ENCODE measurements around the gene SIGMAR1.

SIGMAR1 gene

DNA sequence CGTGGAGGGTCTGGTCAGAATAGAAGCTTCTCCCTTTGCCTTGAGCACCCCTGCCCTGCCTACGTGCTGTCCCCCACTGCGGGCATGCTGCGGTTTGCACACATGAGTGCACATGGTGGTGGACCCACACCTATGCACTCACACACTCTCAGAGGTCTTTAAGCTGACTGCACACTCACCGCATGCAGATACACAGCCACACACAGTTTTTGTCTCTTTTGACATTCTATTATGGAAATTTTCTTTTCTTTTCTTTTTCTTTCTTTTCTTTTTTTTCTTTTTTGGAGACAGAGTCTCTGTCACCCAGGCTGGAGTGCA, 8.1 kb downstream of the SIGMAR1 start:
- DNase-seq: no peak

DNA sequence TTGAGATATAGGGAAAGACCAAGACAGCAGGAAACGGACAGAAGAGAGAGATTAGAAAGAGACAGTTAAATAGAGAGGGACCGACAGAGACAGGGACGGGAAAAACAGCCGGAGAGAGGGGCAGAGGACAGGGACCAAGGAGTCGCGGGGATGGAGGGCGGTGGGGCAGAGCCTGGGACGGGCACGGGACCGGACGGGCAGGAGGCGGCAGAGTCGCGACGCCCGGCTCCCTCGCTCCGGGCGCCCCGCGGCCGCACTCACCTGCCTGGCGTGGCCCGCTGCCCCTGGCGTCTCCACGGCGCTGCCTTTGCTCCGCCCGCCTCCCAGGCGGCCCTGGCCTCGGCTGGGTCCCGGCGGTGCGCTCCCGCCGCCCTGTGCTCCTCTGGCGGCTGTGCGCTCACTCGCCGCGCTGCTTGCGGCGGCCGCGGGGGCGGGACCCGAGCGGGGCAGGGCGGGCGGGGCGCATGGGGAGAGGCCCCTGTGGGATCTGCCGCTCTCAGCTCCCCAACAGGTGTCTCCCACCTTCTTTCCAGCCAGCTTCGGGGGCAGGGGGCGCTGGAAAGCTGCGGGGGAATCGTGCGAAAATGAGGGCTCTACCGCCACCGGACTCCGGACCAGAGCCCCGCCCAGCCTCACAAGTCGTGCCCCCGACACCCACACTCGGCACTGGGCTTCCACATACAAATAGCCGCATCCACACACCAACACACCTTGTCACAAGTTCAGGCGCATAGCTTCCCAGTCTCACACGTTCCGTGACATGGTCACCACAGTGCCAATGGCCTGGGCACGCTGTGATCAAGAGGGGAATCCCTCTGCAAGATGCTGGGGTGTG, 8.7 kb downstream of the SIGMAR1 start, which contains the start of gene ARID3C:
ARID3C (minus strand) TSS at position 411 of the 835 bp plus-strand sequence. CDS start 1,052 bp downstream, outside the sequence.
- peak; percentile 19 for DNase-seq

DNA sequence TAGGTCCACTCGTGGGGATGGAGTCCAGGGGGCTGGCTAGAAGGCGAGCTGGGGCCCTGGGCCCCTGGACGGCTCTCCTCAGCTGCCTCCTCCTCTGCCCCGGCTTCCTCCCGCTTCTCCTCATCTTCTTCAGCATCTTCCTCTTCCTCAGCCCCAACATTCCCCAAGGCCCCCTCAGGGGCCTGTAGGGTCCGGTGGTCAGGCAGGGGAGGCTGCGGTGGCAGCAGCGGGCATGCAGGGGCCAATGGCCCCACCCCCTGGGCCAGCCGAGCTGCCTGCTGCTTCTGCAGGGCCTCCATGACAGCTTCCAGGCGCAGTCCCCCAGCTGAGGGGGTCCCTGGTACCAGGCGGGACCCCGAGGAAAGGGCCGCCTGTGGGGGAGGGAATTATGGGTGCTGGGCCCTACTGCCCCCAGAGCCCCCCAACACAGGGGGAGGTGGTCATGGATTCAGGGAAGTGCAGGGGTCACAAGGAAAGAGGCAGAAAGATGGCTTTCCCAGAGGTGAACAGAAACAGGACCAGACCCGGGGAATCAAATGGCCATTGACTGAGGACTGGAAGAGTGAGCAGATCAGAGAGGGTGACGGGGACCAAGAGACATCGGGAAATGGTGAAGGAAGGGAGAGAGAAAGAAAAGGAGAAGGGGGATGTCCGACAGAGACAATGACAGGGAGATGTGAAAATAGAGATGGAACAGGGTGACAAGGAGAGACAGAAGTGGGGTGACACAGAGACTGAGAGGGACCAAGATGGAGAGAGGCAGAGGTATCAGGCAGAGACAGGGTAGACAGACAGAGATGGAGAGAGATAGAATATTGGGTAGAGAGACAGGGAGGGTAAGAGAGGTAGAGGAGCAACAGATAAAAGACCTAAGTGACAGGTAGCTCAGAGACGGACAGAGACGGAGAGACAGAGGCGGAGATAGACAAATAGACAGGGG, 9.6 kb downstream of the SIGMAR1 start:
- DNase-seq: no peak

DNA sequence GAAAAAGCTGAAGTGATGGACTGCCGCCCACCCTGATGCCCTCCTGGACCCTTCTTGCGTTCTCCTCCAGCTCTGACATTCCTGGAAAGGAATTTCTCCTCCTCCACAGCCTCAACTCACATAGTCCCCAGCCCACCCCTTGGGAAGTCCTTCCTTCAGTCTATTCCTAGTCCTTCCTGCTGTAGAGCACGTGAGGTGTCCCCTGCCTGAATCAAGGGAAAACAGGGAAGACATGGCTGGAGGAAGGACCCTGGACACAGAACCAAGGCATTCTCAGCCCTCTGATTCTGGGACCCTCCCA, 12.5 kb downstream of the SIGMAR1 start:
- DNase-seq: no peak

- no peak for DNase-seq
These were observed 13.0 kb downstream of the SIGMAR1 start for GRCh38 chr9:34624475-34625185.

- peak; percentile 7 for DNase-seq
These were observed 14.0 kb downstream of the SIGMAR1 start for GRCh38 chr9:34623374-34624235.

DNA sequence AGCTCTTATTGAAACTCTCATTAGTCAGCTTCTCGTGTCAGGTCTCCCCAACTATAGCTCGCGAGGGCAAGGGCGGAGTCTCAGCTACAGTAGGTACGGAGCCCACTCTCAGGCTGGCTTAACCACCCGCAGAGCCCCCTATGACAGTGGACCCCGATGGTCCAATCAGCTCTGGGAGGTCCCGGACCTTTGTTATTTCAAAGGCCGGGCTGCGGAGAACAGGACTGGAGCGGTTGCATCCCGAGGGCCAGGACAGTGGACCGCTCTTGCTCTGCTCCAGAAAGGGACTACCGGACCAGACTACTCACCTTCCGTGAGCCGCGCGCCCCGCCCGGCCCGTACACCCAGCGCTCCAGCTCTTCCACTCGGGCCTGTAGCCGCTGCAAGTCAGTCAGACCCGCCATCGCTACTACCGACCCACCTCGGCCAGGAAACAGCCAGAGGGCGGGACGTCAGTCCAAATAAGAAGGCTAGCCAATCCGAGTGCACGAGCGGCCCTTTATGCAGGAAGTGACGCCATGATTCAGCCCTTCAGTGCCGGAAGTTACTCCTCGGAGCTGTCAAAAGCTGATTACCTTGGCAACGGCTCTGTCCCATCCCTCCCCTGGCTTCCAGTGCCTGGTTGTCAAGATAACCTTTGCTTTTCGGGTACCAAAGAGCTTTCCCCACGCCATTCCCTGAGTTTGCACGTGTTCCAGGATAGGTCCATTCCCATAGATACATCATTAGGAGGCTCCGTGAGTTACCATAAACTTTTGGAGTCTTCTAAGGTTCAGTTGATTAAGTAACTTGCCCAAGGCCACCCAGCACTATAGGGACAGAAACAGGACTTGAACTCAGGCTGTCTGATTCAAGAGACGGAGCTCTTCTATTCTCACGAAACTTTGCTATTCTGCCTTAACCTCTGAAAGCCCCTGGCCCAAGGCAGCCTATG, 17.3 kb downstream of the SIGMAR1 start, which contains the start of gene DCTN3:
DCTN3 (minus strand) TSS at position 435 of the 934 bp plus-strand sequence; CDS start at position 404, 31 bp downstream.
- DNase-seq: peak; percentile 95

- DNase-seq: no peak
These were observed 22.5 kb downstream of the SIGMAR1 start for GRCh38 chr9:34615132-34615531.

DNA sequence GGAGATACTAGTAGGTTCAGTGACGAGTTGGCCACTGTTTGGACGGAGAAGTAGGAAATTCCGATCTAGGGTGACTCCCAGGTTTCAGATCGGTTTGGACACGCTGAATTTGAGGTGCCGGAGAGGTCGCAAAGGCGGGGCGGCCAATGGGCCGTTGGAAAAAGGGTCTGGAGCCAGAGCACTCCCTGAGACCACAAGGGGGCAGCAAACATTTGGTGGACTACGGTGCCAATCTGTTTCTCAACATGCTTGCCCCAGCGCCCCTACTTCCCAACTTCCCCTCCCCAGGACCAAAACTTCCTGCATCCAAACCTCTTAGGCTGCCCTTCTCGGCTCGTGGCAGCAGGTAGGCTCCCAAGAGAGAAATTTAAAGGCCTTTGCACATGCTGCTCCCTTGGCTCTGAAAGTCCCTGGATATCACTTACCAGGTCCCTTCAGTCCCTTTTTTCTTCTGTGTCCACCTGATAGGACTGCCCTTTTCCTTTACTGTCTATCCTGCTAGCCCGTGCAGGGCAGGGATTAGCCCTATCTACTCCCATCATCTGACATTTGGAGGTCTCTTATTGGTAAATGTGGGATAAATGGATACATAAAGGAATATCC, 24.7 kb downstream of the SIGMAR1 start:
- DNase-seq: peak; percentile 67

GRCh38 chr9:34611811-34612787, 25.5 kb downstream of the SIGMAR1 start, which contains the start of gene RPP25L:
Gene RPP25L, minus strand, starts transcription at chr9:34612097. Its CDS starts 801 bp downstream, at chr9:34611296.
- DNase-seq: peak; percentile 83

GRCh38 chr9:34611251-34611810, 26.3 kb downstream of the SIGMAR1 start:
- DNase-seq: no peak

DNA sequence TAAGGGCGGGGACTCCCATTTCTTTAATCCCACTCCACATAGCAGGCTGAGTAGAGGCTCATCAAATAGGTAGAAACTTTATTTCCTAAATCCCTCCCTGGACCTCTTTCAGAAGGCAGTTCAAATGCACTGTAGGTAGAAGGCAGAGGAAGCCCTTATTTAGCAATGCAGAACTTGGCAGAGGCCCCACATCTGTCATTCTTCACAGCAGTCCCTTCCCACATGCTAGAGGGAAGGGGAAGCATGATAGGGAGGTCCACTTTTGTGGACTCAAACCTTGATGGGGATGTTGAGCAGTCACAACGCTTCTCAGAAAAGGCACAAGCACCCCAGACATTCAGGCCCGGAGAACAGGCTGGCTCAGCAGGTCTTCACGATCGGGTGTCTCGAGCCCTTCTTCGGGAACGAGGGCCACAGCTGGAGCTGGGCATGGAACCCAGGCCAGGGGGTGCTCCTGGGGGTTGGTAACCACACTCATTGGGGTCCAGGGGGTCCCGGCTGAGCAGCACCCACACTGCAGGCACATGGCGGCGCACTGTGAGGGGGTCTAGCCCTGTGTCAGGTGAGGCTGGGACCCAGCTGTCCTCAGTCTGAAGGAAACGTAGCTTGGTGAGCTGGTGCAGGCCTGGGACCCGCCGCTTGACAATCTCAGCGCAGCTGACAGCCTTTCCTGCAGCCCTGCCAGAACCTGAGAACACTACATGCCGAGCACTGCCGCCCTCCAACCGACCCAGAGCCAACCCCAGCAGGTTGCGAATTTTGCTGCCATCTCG, 27.0 kb downstream of the SIGMAR1 start:
- DNase-seq: no peak

- DNase-seq: no peak
These were observed 30.3 kb downstream of the SIGMAR1 start for GRCh38 chr9:34607331-34607730.

- no peak for DNase-seq
These were observed 30.7 kb downstream of the SIGMAR1 start for GRCh38 chr9:34606905-34607304.

GRCh38 chr9:34606190-34606589, 31.4 kb downstream of the SIGMAR1 start:
- no peak for DNase-seq

GRCh38 chr9:34603610-34604231, 33.9 kb downstream of the SIGMAR1 start:
- peak; percentile 71 for DNase-seq

DNA sequence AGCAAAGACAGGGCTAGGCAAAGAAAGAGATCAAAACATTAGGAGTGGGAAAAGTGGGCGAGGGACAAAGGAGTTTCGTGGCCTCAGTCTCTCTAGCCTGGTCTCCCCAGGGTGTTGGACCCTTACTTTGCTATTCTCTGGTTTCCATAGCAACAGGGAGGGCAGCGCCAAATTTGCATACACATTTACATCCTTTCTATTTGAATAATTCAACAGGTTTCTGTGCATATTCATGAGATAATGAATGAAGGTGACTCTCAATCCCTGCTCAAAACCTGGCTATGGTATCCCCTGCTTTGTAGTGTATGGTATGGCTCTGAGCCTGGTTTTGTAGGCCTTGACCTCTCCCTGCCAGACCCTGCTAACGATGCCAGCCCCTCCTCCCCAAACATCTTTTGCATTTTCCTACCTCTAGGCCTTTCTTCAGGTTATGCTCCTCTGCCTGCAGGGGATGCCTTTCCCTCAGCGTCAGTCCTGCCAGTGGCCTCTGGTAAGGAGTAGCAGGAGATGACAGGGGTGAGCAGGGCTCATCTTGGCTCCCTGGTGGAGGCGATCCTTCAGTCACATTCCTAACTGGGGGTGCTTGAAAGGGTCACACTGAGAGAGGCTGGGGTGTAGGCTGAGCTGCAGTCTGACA, 35.5 kb downstream of the SIGMAR1 start:
- DNase-seq: no peak

All from CD4-positive, alpha-beta T cell treated with Interferon gamma for 1 hour (primary cell).